NCI-H1092 (cell line): ENCODE results near the gene HERC5.
"Not testable (repeated sequence)": the region's sequence is repeated elsewhere in the genome, so short reads cannot be mapped to it uniquely, and the experiment has no call there.

Experiments used
- DNase-seq: peaks from one replicate; lab custom pipeline; 2025; lab: John Stamatoyannopoulos, UW

Gene HERC5

GRCh38 chr4:88448211-88448765, 8.6 kb upstream of the HERC5 start:
- not testable (repeated sequence) for DNase-seq

- DNase-seq, result no peak
Measured at GRCh38 chr4:88448889-88449288, 8.0 kb upstream of the HERC5 start.

DNA sequence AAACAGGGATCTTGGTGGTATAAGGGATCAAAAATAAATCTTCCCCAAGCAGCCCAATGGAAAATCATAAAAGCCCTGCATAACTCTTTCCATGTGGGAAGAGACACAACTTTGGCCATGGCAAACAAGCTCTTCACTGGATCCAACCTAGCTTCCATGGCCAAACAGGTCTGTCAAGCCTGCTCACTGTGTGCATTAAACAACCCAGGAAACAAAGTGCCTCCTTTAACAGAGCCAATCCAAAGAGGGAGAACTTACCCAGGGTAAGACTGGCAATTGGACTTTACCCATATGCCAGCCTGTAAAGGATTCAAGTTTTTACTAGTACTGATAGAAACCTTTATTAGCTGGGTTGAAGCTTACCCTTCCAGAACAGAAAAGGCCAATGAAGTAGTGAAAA, 7.6 kb upstream of the HERC5 start:
- DNase-seq, result no peak

DNA sequence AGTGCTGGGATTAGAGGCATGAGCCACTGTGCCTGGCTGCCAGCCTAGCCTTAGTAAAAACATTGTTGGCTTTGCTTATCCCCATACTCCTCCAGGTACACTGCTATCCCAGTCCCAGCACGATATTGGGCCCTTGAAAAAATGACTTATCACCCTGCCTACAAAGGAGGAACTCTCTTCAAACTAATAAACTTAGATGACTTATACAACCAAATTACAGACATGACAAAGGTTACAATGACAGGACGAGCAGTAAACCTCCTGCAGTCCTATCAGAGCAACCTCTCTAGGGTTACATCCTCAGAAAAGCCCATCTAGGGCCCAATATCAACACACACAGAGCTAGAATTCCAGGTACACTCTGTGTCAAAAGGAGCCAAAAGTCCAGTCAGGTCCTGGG, 5.7 kb upstream of the HERC5 start:
- DNase-seq, result no peak

- DNase-seq, result no peak
Measured at GRCh38 chr4:88452912-88453311, 4.0 kb upstream of the HERC5 start.

DNA sequence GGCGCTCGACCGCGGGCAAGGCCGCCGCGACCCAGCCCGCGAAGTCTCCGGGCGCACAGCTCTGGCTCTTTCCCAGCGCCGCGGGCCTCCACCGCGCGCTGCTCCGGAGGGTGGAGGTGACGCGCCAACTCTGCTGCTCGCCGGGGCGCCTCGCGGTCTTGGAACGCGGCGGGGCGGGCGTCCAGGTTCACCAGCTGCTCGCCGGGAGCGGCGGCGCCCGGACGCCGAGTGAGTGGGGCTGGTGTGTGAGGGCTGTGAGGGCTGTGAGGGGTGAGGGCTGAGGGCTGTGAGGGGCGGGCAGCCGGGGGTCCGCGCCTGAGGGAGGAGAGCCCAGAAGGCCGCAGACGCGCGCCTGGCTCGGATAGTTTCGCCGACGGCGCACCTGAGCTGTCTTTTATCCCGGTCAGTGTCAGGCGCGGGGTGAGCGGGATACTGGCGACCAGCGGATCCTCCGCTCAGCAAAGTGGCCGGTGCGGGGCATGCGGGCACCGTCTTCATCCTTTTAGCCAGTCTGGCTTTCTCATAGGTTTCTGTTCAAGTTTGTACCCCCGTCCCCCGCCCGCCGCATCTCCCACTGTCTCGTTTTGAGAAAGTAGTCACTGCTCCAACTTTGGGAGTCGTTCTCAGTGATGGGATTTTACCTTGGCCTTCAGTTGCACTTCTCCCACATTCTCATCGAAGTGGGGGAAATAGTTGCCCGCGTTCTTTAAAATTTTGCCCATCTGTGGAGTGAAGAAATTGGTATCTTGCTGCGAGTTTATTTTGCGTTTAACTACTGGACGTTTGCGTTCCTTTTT, 586 bp downstream of the HERC5 start:
- DNase-seq, result no peak

- no peak for DNase-seq
Measured at GRCh38 chr4:88458104-88458740, 1.3 kb downstream of the HERC5 start.

- DNase-seq, result no peak
Measured at GRCh38 chr4:88465653-88466192, 8.8 kb downstream of the HERC5 start.

DNA sequence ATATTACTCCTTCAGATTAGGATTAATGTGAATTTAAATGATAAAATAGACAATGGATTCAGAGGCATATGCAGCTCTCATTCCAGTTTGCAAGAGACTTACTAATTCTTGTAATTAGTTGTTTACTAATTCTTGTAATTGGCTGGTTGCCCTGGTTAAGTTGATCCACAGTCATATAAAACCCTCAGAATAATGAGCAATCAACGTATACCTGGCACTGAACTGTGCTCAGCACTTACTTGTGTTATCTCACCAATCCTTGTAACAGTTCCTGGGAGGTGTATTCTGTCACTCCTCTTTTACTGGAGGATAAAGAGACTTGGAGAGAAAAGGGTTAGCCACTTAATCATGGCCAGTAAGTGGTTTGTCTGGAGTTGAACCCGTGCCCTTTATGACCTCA, 10.5 kb downstream of the HERC5 start:
- DNase-seq, result no peak

DNA sequence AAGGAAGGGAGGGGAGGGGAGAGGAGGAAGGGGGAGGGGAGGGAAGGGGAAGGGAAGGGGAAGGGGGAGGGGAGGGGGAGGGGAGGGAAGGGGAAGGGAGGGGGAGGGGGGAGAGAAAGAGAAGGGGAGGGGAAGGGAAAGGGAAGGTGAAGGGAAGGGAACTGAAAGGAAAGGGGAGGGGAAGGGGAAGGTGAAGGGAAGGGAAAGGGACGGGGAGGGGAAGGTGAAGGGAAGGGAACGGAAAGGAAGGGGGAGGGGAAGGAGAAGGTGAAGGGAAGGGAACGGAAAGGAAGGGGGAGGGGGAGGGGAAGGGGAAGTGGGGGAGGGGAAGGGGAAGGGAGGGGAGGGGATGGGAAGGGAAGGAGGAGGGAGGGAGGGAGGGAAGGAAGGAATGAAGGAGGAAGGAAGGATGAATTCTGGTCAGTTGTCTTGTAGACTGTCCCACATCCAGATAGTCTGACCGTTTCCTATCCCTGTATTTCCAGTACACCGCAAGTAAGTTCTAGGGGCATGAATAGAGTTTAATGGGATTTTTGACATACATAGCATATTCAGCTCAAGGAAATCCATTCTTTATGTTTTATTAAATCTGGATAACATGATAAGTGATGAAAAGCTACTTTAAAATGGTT, 20.4 kb downstream of the HERC5 start:
- no peak for DNase-seq

GRCh38 chr4:88478247-88478646, 21.3 kb downstream of the HERC5 start:
- DNase-seq, result no peak

DNA sequence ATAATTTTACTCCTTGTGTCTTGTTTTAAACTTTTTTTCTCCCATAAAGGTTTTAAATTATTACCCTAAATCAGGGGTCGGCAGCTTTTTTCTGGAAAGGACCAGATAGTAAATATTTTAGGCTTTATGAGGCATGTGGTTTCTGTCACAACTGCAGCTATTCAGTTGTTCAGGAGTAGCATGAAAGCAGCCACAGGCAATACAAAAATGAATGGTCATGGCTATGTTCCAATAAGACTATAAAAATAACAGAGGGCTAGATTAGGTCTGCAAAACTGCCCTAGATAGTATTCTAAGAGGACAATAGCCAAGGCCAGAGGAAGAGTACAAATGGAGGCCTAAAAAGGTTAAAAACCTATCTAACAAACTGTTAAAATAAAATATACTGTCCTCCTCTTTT, 24.6 kb downstream of the HERC5 start:
- no peak for DNase-seq

DNA sequence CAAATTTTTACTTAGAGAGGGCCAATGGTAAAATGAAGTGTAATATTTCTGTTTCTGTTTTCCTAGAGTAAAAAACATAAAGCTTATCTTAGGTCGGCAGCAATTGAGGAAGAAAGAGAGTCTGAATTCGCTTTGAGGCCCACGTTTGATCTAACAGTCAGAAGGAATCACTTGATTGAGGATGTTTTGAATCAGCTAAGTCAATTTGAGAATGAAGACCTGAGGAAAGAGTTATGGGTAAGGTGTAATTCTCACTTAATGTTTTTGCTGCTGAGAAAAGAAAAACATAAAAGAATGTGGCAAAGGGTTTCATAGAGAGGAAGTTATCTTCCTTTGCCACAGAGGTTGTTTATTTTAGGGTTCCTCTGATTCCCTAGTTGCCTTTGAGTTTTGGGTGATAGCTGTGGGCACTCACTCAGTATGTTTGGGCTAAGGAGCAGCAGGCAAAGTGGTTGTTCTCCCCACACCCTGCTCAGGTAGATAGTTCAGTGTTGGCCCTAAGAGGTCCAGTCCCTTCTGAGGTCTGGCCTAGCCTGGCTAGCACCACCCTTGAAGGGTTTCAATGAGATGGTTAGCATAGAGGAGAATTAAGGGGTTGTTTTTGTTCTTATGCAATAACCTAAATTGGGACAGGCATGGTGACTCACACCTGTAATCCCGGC, 32.3 kb downstream of the HERC5 start:
- DNase-seq, result no peak

DNA sequence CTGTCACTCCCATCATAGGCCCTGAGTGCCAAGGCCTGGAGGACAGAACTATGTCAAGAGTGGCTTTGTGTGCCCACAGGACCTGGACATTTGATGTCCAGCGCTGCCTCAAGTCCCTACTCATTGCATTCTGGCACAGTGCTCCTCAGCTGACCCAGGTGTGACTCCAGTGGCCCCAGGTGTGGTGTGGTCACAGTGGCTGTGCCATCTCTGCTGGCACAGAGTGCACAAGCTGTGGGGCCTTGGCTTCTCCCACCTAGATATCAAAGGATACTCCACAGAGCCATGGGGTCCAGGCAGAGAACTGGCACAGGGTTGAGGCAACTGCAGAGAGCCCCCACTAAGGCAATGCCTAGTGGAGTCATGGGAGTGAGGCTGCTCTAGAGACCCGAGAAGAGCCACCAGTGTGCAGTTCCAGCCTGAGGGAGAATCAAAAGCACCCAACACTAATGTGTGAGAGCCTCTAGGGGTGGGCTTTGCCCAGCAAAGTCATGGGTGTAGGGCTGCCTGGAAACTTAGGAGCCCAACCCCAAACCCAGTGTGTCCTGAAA, 41.0 kb downstream of the HERC5 start:
- DNase-seq, result no peak

DNA sequence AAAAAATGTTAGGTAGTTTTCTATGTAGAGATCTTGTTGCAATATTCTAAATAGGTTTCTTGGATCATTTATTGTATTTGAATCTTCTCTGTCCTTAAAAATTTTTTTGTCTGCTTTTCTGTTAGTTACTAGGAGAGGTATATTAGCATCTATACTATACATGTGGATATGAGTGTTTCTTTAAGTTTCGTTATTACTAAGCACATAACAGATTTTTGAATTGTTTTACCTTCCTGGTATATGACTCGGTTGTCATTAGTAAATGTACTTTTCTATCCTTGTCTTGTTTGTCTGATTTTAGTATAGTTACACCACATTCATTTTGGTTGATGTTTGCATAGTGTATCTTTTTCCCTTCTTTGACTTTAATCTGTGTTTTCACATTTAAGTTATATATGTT, 46.4 kb downstream of the HERC5 start:
- no peak for DNase-seq

DNA sequence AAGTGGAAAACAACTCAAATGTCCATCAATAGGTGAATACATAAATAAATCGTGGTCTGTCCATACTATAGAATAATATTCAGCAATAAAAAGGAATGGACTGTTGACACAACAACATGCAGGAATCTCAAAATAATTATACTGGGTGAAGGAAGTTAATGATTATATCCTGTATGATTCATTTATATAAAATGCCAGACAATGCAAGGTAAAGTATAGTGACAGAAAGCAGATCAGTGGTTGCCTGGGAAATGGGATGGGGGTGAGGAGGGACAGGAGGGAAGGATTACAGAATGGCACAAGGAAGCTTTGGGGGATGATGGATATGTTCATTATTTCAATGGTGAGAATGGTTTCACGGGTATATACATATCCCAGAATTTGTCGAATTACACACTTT, 54.3 kb downstream of the HERC5 start:
- no peak for DNase-seq

- DNase-seq, result no peak
Measured at GRCh38 chr4:88514557-88515511, 57.9 kb downstream of the HERC5 start.

GRCh38 chr4:88516746-88517145, 59.8 kb downstream of the HERC5 start:
- no peak for DNase-seq

DNA sequence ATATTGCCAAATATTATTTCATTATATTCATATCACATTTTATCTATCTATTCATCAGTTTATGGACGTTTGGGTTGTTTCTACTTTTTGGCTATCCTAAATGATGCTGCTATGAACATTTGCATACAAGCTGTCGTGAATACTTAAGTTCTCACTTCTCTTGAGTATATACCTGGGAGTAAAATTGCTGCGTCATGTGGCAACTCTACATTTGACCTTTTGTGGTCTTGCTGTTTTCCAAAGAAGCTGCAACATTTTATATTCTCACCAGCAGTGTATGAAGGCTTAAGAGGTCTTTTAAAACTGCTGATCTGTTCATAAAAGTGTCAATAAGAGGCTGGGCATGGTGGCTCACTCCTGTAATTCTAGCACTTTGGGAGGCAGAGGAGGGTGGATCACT, 60.9 kb downstream of the HERC5 start:
- DNase-seq, result no peak

- no peak for DNase-seq
Measured at GRCh38 chr4:88518911-88519310, 62.0 kb downstream of the HERC5 start.
